ENCODE measurements around the gene FAM9B. TPM values are rescaled to one million over a fixed set of nuclear protein-coding genes. Genes with fewer than 3 reads are reported as not detected.
"Not testable (repeated sequence)": the region's sequence is repeated elsewhere in the genome, so short reads cannot be mapped to it uniquely, and the experiment has no call there.

FAM9B gene
- total RNA-seq, 1 experiment from 2014 or later: not detected

- in situ Hi-C loops (cut with HindIII; ENCODE audit: low pct_unique_long_range_greater_than_20kb, low sequenced_read_pairs); H3K36me3 ChIP-seq (ENCODE audit: control insufficient read depth, insufficient read depth, low read length); H3K27me3 ChIP-seq (ENCODE audit: control insufficient read depth, insufficient read depth, low read length); BruUV-seq (replicated peaks); H3K4me3 ChIP-seq (ENCODE audit: low read depth in 2 of 2, low read length in 2 of 2); CTCF ChIA-PET; H3K9me3 ChIP-seq (ENCODE audit: control insufficient read depth, insufficient read depth, low read depth, low read length); H3K4me1 ChIP-seq (ENCODE audit: control insufficient read depth, insufficient read depth, low read length); POLR2A ChIA-PET; DNase-seq (ENCODE audit: low read depth, low spot score); ATAC-seq; intact Hi-C loops (cut with micrococcal nuclease; ENCODE audit: unreplicated experiment); H3K27ac ChIP-seq (ENCODE audit: low read length): not testable (repeated sequence)
Measured at GRCh38 chrX:9018332-9018731, 15.6 kb downstream of the FAM9B start.

GRCh38 chrX:9003041-9003440, 30.9 kb downstream of the FAM9B start:
- ATAC-seq: no peak
- Histone ChIP-seq H3K27ac (ENCODE audit: low read length) (no peak overlapping the region), H3K9me3 (ENCODE audit: control insufficient read depth, insufficient read depth, low read depth, low read length) (no peaks in the 10 kb centered on the region), H3K27me3 (ENCODE audit: control insufficient read depth, insufficient read depth, low read length) (no peaks in the 10 kb centered on the region), H3K4me1 (ENCODE audit: control insufficient read depth, insufficient read depth, low read length) (no peaks in the 10 kb centered on the region), H3K4me3 (ENCODE audit: low read depth in 2 of 2, low read length in 2 of 2) (no peak overlapping the region), H3K36me3 (ENCODE audit: control insufficient read depth, insufficient read depth, low read length) (no peaks in the 10 kb centered on the region)
- DNase-seq (ENCODE audit: low read depth, low spot score): no peak
- no peak for TF ChIP-seq SIN3A (IDR thresholded peaks at IDR 0.05; ENCODE audit: borderline replicate concordance, insufficient read depth, low read depth, low read length)
- no peak for TF ChIP-seq REST (IDR thresholded peaks at IDR 0.05; ENCODE audit: insufficient read depth in 1 of 2, low read depth in 2 of 2, low read length in 1 of 2)
- no peak for TF ChIP-seq CTCF (IDR thresholded peaks at IDR 0.05)
- TF ChIP-seq TCF7L2 (IDR thresholded peaks at IDR 0.05; ENCODE audit: low read depth, low read length): no peak
- no peak for TF ChIP-seq POLR2AphosphoS5 (IDR thresholded peaks at IDR 0.05; ENCODE audit: low read depth, low read length)
- intact Hi-C loops (cut with micrococcal nuclease; ENCODE audit: unreplicated experiment) (no loop called here), in situ Hi-C loops (cut with HindIII; ENCODE audit: low pct_unique_long_range_greater_than_20kb, low sequenced_read_pairs) (no loop called here)
- POLR2A ChIA-PET: no interaction called here
- CTCF ChIA-PET: no interaction called here
- BruUV-seq (replicated peaks): no TSS peak

GRCh38 chrX:8988446-8988845, 45.5 kb downstream of the FAM9B start:
- Histone ChIP-seq H3K27ac (ENCODE audit: low read length) (no peak overlapping the region), H3K27me3 (ENCODE audit: control insufficient read depth, insufficient read depth, low read length) (no peaks in the 10 kb centered on the region), H3K4me3 (ENCODE audit: low read depth in 2 of 2, low read length in 2 of 2) (no peak overlapping the region), H3K36me3 (ENCODE audit: control insufficient read depth, insufficient read depth, low read length) (no peaks in the 10 kb centered on the region), H3K4me1 (ENCODE audit: control insufficient read depth, insufficient read depth, low read length) (no peaks in the 10 kb centered on the region), H3K9me3 (ENCODE audit: control insufficient read depth, insufficient read depth, low read depth, low read length) (no peaks in the 10 kb centered on the region)
- intact Hi-C loops (cut with micrococcal nuclease; ENCODE audit: unreplicated experiment) (no loop called here), in situ Hi-C loops (cut with HindIII; ENCODE audit: low pct_unique_long_range_greater_than_20kb, low sequenced_read_pairs) (no loop called here)
- DNase-seq (ENCODE audit: low read depth, low spot score): no peak
- POLR2A ChIA-PET: no interaction called here
- no peak for ATAC-seq
- no peak for TF ChIP-seq REST (IDR thresholded peaks at IDR 0.05; ENCODE audit: insufficient read depth in 1 of 2, low read depth in 2 of 2, low read length in 1 of 2)
- TF ChIP-seq SIN3A (IDR thresholded peaks at IDR 0.05; ENCODE audit: borderline replicate concordance, insufficient read depth, low read depth, low read length): no peak
- TF ChIP-seq POLR2AphosphoS5 (IDR thresholded peaks at IDR 0.05; ENCODE audit: low read depth, low read length): no peak
- TF ChIP-seq TCF7L2 (IDR thresholded peaks at IDR 0.05; ENCODE audit: low read depth, low read length): no peak
- TF ChIP-seq CTCF (IDR thresholded peaks at IDR 0.05): no peak
- BruUV-seq (replicated peaks): no TSS peak
- CTCF ChIA-PET: no interaction called here

Data from Panc1 (cell line).